ENCODE measurements around the gene ELAC1. TPM values are rescaled to one million over a fixed set of nuclear protein-coding genes. Genes with fewer than 3 reads are reported as not detected.

ELAC1 gene
- total RNA-seq, 1 donor from 2014 or later = 7.7 TPM

DNA sequence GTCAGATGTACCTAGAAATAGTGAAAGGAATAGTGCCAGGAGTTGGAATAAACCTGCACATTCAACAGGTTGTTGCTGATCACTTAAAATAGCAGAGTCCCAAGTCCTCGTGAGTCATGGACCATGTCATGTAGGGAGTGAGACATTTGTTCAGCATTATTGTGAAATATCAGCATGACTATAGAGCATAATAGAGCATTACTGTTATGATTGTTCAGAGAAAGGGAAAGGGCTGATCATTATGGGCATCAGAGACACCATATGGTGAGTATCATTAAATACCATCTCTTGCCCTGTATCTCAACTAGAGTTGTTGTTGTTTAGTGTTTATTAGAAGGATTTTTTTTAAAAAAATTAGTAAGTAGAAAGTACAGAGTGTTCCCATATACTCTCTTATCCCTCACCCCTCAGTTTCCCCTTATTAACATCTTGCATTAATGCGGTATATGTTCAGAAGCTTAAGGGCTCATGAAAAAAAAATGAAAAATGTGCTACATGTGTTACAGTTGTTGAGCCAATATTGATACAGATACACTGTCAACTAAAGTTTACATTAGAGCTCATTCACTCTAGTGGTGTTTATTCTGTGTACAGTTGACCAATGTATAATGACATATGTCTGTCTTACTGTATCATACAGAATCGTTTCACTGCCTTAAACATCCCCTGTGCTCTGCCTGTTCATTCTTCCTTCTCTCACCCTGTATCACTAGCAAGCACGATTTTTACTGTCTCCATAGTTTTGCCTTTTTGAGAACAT, 5.7 kb downstream of the ELAC1 start:
- Histone ChIP-seq H3K4me3 (no peak overlapping the region), H3K9me3 (no peaks in the 10 kb centered on the region), H3K27me3 (ENCODE audit: low read depth) (no peaks in the 10 kb centered on the region), H3K4me1 (peaks cover 17% of the 10 kb centered on the region), H3K27ac (no peak overlapping the region), H3K36me3 (peaks cover 42% of the 10 kb centered on the region)
- intact Hi-C loops (cut with DNase I) = no loop called here
- DNase-seq = no peak
- peak; percentile 35 to 47 for ATAC-seq
- TF ChIP-seq, protein P1, sequence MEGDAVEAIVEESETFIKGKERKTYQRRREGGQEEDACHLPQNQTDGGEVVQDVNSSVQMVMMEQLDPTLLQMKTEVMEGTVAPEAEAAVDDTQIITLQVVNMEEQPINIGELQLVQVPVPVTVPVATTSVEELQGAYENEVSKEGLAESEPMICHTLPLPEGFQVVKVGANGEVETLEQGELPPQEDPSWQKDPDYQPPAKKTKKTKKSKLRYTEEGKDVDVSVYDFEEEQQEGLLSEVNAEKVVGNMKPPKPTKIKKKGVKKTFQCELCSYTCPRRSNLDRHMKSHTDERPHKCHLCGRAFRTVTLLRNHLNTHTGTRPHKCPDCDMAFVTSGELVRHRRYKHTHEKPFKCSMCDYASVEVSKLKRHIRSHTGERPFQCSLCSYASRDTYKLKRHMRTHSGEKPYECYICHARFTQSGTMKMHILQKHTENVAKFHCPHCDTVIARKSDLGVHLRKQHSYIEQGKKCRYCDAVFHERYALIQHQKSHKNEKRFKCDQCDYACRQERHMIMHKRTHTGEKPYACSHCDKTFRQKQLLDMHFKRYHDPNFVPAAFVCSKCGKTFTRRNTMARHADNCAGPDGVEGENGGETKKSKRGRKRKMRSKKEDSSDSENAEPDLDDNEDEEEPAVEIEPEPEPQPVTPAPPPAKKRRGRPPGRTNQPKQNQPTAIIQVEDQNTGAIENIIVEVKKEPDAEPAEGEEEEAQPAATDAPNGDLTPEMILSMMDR (IDR thresholded peaks at IDR 0.05) = no peak

DNA sequence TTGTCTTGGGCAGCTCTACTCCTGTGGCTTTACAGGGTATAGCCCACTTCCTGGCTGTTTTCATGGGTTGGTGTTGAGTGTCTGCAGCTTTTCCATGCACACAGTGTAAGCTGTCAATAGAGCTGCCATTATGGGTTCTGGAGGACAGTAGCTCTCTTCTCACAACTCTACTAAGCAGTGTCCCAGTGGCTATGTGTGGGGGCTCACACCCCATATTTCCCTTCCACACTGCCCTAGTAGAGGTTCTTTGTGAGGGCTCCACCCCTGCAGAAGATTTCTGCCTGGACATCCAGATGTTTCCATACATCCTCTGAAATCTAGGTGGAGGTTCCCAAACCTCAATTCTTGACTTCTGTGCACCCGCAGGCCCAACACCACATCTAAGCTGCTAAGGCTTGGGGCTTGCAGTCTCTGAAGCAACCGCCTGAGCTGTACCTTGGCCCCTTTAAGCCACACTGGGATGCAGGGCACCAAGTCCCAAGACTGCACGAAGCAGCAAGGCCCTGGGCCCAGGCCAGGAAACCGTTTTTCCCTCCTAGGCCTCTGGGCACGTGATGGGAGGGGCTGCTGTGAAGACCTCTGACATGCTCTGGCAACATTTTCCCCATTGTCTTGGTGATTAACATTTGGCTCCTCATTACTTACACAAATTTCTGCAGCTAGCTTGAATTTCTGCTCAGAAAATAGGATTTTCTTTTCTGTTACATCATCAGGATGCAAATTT, 9.4 kb downstream of the ELAC1 start:
- Histone ChIP-seq H3K27ac (no peak overlapping the region), H3K9me3 (no peaks in the 10 kb centered on the region), H3K36me3 (peaks cover 47% of the 10 kb centered on the region), H3K4me3 (no peak overlapping the region), H3K27me3 (ENCODE audit: low read depth) (no peaks in the 10 kb centered on the region), H3K4me1 (peaks cover 8% of the 10 kb centered on the region)
- ATAC-seq (no peak), DNase-seq (no peak)
- TF ChIP-seq, protein P1 (IDR thresholded peaks at IDR 0.05) = no peak
- intact Hi-C loops (cut with DNase I) = no loop called here

DNA sequence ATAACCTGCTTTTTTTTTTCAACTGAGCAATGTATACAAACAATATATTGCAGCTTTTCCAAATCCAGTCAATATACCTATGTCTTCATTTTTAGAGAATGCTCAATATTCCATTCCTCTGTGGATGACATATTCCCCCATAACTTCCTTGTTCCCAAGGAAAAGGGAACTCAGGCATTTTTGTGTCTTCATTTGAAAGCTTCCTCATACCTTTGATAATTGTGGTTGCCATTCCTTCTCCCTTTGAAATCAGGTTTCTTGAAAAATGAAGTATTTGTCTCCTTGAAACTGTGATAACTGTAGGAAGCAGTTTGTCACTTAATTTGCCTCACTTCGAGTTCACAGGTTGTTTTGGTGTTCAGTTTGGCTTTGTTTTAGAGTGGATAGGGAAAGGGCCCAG, 13.5 kb downstream of the ELAC1 start:
- no peaks in the 10 kb centered on the region for H3K9me3 ChIP-seq
- H3K27me3 ChIP-seq (ENCODE audit: low read depth) = no peaks in the 10 kb centered on the region
- H3K4me3 ChIP-seq = no peak overlapping the region
- TF ChIP-seq, protein P1 (IDR thresholded peaks at IDR 0.05) = no peak
- intact Hi-C loops (cut with DNase I) = no loop called here
- DNase-seq (no peak), ATAC-seq (no peak)
- peaks cover 8% of the 10 kb centered on the region for H3K4me1 ChIP-seq
- peaks cover 51% of the 10 kb centered on the region for H3K36me3 ChIP-seq
- H3K27ac ChIP-seq = no peak overlapping the region

DNA sequence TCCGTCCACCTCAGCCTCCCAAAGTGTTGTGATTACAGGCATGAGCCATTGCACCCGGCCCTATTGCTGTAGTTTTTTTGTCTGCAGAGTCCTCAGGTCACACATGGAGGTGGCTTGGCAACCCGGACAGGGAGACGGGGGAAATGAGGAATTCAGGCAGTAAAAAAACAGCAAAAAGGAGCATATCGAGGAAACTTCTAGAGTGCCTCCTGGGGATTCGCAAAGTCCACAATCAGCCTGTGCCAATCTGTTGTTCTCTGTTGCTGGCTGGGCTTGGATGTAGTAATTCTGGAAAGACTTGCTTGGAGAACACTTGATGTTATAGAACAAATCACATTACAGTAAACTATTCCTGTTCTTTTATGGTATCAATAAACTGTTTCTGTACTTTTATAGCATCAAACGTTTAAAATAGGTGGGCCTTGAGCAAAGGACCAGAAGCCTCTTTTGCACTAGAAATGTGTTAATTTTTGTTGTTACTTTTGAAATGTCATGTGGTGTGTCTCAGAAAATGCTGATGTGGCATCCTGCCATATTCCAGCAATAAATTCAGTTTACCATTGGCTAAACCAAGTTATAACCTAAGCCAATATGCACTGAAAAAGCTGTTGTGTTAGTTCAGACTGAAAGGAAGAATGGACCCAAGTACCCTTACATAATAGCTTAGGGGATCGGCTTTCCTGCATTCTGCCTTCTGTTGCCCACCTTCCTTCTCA, 14.4 kb downstream of the ELAC1 start:
- intact Hi-C loops (cut with DNase I) = no loop called here
- TF ChIP-seq, protein P1 (IDR thresholded peaks at IDR 0.05) = no peak
- ATAC-seq = no peak

DNA sequence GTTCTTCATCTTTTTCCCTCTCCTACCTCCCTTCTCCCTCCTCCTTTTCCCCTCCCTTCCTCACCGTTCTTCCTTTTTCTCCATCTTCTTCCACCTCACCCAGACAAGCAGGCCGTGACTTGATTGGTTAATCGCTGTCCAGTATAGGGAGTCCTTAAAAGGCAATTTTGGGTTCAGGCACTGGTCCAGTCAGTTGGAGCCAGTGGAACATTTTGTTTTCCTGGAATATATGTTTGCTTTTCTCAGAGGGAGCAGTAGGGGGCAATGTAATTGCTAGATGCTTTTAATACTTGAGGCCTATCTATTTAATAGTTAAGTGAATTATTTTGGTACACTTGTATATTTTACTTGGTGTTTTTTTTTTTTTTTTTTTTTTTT, 15.0 kb downstream of the ELAC1 start:
- Histone ChIP-seq H3K9me3 (no peaks in the 10 kb centered on the region), H3K4me1 (peaks cover 8% of the 10 kb centered on the region), H3K27ac (no peak overlapping the region), H3K27me3 (ENCODE audit: low read depth) (no peaks in the 10 kb centered on the region), H3K4me3 (no peak overlapping the region), H3K36me3 (peaks cover 44% of the 10 kb centered on the region)
- ATAC-seq = no peak
- intact Hi-C loops (cut with DNase I) = no loop called here
- no peak for DNase-seq
- TF ChIP-seq, protein P1 (IDR thresholded peaks at IDR 0.05) = no peak

More for the DNA sequence above, 14.4 kb downstream of the ELAC1 start:
- Histone ChIP-seq H3K4me1 (peaks cover 8% of the 10 kb centered on the region), H3K27me3 (ENCODE audit: low read depth) (no peaks in the 10 kb centered on the region), H3K9me3 (no peaks in the 10 kb centered on the region), H3K27ac (no peak overlapping the region), H3K4me3 (no peak overlapping the region), H3K36me3 (peaks cover 47% of the 10 kb centered on the region)
- no peak for DNase-seq
